NCI-H2196 (cell line): ENCODE results near the gene FAM120B.

Experiments
- DNase-seq: peaks from one replicate; lab custom pipeline; 2025; ENCODE audit not compliant: unreplicated experiment; lab: John Stamatoyannopoulos, UW

The FAM120B gene

DNA sequence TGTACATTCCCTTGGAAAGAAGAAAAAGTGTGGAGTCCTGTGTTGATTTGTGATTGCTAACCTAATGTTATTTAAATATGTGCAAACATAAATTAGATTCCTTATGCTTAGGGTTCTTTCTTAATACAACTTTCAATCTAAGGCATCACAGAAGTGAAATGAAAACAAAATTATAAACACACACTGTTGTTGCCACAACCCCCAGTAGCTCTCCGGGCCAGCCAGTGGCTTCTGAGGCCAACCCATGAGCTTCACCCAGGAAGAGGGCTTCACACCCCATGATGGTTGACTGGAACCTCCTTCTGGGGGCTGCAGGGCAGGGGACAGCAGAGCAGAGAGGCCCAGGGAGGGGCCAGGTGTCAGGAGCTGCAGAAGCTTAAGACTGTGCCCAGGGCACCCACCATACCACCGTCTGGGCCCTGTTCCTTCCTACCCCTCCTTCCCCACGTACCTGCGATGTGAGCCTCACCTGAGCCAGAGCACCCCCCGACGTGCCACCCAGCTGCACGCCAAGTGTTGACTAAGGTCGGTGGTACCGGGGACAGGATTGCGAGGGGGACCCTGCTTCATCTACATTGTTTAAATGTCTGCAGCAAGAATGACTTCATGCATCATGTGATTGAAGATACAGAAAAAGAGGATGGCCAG is 110.5 kb downstream of the FAM120B start:
- no peak for DNase-seq

DNA sequence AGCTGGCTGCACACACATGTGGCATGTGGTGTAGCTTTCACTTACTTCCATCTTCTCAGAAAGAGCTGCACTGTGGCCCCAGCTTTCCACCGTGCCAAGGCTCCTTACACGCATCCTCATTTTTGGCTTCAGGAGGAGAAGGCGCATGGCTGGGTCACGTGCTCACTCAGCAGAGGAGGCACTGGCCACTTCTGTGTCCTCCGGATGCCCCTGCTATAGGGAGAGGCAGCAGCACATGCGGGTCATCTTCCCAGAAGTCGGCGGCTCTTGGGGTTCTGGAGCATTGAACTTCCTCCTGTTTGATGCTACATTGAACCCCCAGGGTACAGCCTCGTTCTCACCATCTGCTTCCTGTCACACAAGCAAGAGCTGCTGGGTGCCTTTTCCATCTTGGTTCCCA is 111.3 kb downstream of the FAM120B start:
- DNase-seq, result no peak

DNA sequence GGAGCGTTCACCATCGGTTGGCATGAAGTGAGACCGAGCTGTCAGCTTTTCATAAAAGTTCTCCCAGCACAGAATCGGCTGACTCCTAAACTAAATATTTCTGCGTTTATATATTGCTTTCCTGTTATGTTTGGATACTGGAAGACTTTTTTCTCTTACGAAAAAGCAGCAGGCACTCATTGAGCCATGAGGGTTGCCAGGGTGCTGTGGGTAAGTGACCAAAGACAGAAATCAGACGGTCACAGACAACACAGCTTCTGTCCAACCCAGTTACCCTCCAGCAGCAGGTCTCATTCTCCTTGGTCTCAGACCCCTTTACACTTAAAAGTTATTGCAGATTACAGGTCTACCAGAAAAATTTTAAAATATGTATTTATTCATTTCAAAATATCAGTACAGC is 113.7 kb downstream of the FAM120B start:
- no peak for DNase-seq

DNA sequence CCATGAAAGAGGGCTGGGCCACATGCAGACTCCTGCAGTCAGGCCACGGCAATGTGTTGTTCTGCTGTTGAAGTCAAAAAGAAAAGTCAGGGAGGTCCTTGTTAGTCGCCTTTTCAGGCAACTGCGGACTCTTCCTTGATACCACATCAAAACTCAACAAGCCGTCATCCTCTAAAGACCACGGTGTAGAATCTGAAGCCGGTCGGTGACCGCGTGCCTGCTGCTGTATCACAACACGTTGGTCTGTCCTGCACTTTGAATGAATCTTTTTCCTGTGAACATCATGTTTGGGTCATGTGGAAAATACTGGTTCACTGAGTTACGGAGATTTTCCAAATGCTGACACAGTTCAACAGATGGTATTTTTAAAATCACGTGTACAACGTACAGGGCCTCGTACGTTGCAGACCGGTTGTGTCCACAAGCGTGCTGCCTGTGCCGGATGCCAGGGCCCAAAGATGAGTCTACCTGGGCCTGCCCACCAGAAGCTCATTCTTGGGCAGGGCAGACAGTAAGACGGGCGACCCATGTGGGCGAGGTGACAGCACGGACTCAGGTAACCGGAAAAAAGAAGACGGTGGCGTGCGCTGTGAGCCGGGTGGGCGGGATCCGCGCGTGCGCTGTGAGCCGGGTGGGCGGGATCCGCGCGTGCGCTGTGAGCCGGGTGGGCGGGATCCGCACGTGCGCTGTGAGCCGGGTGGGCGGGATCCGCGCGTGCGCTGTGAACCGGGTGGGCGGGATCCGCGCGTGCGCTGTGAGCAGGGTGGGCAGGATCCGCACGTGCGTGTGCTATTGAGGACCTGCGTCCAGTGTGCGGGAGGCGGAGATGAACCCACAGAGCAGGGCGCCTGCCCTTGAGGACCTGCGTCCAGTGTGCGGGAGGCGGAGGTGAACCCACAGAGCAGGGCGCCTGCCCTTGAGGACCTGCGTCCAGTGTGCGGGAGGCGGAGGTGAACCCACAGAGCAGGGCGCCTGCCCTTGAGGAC is 114.5 kb downstream of the FAM120B start:
- no peak for DNase-seq

DNA sequence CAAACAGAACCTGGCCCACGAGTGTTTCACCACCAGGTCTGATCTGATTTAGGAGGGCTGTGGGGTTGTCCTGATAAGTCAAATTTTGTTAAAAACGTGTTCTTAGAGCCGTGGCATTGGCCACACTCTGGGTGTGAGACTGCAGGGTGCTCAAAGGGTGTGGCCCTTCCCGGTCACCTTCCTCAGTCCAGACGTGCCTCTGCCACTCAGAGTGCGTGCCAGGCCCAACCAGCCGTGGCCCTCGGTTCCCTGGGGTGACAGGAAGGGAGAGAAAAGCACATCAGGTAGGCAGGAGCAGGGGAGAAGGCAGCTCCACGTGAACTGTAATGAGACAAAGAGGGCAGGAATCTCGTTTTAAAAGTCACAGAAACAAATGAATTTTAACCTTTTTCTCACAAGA is 115.4 kb downstream of the FAM120B start:
- no peak for DNase-seq

DNA sequence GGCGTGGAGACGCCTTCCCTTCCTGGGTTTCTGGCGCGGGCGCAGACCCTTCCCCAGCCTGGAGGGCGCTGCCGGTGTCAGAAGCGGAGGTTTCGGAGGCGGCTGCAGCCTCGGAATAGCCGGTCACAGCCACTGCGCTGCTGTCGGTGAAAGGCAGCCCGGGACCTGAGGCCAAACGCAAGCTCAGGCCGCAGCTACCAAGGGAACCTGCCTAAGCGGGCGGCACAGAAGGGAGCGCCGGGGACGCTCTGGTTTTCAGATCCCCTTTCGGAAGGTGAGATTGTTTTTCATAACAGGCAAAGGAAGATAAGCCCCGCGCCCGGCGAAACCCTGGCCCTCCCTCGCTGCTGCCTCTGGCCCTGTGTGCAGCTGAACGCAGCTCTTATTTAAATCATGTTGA is 116.5 kb downstream of the FAM120B start:
- DNase-seq, result no peak

DNA sequence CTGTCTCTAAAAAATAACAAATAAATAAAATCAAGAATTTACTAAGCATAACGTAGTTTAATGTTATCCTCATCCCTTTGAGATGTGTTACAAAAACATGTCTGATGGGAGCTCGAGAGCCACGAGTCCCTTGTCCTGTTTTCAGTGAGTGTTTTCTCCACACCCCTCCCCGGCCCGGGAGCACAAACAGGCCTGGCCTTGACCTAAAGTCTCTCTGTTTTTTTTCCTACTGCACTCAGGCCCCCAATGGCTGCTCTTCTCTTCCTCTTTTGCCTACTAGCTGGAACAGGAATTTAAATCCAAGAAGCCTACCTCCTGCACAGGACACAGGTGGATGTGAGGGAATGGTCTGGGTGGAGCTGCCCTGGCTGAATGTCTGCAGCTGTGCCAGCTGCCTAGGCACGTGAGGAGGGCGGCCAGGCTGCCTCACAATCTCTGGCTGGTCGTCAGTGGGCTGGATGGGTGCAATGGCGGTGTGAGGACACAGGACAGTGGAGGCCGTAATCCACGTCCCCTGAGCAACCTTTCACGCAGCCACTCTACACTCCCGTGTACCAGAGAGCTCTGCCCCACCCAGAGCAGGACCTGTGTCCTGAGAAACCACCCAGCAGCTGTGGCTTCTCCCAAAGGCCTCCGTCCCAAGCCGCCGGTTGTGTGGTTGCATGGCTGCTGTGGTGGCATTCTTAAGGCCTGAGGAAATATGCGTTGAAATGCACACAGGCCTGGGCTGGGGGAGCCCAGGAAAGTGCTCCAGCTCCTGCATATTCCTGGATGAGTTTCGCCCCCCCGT is 117.5 kb downstream of the FAM120B start:
- no peak for DNase-seq

DNA sequence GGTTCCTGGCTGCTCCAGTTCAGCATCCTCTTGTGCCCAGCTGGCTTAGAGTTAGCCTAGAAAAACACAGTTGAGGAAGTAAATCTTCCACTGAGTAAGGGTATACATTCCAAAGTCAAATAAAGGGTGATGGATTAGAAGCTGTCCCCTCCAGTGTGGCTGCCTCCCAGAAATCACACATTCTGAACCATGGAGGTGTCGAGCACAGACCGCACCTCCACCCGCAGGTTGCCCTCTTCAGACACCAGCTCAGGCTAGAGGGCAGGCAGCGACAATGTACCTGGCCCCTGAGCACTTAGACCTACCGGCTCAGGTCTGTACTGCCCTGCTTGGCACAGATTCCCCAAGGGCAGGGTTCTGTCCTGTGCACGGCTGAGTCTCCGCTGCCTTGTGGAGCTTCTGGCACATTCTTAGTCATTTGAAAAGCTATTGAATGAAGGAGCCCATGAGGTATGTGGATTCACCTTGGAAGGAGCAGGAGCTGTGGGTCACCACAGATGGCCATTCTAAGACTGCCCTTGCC is 118.1 kb downstream of the FAM120B start:
- DNase-seq, result no peak

DNA sequence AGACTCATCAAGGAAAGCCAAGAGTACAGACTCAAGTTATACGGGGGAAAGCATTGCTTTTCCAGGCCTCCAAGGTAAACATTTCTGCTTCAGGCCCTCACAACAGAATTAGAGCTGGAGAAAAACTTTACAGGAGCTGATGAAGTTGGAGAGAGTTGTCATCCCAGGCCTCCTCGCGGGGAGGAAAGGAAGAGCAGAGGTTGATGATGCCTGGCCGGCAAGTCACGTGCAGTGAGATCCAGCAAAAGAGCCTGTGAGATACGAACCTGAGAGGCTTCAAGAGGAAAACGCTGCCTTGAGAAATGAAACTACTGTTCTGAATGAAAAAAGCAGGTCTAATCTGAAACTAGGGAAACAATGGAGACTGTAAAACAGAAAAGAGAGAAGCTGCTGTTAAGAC is 122.9 kb downstream of the FAM120B start:
- no peak for DNase-seq

DNA sequence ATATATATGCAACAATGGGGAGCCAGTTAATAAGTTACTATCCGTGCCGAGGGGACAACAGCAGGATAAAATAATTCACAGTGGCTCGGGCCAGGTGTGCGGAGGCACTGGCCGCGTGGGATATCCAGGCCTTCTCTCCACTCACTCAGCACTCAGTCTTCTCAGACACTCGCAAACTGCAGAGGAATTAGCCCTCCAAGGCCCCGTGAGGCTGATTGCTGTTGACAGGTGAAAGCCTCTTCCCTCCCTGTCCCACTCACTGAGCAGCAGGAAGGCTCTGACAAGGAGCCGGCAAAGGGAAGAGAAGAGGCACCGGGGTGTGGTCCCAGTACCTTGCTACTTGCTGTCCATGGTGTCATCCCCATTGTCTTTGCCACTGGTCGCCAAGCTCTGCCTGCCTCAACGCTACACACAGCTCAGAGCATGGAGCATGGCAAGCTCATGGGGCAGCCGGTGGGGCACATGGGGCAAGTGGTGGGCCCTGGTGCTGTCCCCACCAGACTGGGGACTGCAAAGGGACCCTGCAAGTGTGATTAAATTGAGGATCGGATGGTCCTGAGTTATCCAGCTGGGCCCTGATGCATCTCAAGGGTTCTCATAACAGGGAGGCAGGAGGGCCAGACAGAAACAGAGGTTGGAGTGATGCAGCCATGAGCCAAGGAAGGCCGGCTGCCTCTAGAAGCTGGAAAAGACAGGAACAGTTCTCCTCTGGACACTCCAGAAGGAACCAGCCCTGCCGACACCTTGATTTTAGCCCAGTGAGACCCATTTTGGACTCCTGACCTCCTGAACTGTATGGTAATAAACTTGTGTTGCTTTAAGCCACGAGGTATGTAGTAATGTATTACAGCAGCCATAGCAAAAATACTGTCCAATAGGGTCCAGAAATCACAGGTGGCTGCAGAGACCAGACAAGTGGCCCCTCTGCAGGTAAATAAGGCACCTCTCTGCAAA is 126.9 kb downstream of the FAM120B start:
- DNase-seq, result no peak

DNA sequence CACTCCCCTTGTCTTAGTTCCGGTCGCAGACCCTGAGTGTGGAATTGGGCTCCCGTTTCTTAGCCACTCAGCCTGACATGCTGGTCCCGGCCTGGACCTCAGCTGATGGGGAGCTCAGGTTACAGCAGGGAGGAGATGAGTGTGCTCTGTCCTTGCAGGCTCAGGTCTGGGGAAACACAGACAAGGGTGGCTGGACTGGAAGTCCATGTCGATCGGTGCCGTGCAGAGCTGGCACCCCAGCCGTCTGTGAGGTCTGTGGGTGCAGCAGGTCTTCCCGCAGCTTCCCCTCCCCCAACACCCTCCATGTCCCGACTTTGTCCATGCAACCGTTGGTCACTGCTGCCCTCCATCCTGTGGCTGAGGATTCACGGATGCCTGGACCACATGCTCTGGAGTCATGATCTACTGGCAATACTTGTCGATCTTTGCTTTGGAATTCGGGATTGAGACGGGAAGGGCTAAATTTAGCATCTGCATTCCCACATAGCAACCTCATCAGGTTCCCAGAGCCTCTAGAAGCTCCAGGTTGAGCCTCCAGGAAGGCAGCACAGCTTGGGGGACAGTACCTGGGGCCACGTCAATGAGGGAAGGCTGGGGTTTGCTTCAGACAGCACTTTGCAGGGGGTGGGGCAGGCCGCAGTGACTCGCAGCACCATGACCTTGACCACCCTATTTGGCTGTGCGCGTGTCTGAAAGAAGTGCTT is 127.7 kb downstream of the FAM120B start:
- no peak for DNase-seq

DNA sequence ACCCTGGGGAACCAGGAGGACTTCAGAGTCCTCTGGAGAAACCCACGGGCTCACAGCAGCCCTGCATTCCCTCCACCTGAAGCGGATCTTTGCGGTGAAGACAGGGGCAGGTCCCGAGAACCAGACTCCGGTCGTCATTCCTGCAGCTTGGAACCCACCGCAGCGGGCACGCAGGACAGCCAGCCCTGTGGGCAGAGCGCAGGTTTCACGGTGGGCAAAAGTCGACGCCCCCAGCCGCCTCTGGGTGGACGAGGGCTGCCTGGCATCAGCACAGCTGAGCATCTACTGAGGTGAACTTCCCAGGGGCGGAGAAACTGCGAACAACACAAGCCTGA is 128.2 kb downstream of the FAM120B start:
- DNase-seq, result no peak

DNA sequence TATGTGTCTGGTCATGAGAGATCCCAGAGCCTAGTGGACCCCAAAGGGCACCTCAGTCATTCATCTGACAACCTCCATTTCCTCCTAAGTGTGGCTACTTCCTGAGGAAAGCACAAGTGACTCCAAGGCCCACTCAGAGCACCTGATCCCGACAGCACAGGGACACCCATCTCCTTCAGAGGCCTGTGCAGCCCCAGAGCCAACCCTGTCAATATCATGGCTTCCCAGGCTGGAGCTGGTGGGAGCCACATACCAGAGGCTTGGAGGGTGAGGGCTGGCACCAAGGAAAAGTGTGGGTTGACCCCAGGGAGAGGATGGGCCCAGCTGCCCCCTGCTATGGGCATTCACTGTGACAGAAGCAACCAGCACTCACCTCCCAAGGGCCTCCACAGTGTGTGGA is 129.2 kb downstream of the FAM120B start:
- DNase-seq, result no peak

DNA sequence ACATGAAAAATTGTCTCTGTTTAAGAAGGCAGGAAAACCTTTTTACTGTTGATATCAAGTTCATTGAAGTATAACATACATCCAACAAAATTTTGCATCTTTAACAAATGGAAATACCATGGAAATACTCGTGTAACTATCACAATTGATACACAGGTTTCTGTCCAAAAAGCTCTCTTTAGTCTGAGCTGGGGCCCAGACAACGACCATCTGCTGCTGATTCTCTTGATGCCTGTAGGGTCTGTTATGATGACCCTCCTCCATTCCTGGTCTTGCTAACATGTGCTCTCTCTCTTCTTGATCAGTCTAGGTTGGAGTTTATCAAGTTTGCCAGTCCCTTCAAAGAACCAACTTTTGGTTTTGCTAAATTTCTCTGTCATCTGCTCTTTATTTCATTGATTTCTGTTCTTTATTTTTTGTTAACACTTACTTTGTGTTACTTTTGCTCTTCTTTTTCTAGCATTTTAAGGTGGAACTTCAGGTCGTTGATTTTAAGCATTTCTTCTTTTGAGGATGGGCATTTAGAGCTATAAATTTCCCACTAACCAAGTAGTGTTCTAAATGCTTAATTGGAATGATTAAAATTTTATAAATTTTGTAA is 129.8 kb downstream of the FAM120B start:
- no peak for DNase-seq

DNA sequence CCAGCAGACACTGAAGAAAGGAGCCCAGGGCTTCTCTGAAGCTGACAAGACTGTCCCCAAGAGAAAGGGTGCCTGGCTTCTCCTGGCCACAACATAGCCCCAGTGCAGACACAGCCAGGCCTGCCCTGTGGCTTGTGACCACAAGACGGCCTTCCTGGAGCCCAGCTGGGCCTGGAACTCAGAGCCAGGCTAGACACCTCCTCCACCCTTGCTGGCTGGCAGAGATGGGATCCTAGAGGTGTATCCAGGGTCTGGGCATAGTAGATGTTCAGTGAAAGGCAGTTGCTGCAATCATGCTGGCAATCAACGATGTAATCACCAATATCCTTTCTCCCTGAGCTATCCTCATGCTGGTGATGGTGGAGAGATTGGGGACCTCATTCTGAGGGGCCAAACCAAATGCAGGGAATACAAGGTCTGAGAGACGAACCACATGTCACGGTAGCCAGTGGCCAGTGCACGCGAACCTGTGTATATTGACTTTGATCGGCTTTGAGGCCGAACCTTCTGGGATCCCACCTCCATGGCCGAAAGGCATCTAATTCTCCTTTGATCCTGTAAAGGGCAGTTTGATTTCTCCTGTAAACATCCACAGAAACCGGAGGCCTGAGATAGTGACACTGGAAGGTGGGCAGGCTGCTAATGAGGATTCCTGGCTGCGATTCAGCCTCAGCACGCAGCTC is 131.3 kb downstream of the FAM120B start:
- no peak for DNase-seq

DNA sequence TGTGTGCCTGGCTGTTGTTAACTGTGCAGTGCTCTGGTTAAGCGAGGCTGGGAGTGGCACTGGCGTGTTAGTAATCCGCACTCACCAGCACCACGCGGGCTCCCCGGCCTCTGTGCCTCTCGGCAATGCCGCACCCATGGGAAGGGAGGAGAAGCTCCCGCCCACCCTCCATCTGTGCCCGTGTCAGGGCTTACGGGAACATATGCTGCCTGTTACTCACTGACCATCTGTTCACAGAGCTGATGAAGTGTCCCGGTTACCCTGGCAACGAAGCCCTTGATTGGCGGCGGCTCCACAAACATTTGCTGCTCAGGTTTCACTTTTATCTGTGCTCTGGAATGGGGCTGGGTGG is 131.8 kb downstream of the FAM120B start:
- peak; percentile 86 for DNase-seq

DNA sequence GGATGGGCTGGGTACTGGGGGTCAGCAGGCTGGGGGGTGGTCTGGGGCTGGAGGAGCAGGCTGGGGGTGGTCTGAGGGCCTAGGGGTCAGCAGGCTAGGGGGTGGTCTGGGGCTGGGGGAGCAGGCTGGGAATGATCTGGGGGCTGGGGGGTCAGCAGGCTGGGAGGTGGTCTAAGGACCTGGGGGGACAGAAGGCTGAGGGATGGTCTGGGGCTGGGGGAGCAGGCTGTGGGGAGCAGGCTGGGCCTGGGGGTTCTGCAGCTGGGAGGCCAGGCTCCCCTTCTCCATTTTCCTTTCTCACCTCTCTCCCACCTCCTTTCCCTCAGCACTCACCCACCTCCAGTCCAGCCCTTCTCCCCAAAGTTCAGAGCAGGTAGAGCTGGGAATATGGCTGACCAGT is 132.3 kb downstream of the FAM120B start:
- no peak for DNase-seq

DNA sequence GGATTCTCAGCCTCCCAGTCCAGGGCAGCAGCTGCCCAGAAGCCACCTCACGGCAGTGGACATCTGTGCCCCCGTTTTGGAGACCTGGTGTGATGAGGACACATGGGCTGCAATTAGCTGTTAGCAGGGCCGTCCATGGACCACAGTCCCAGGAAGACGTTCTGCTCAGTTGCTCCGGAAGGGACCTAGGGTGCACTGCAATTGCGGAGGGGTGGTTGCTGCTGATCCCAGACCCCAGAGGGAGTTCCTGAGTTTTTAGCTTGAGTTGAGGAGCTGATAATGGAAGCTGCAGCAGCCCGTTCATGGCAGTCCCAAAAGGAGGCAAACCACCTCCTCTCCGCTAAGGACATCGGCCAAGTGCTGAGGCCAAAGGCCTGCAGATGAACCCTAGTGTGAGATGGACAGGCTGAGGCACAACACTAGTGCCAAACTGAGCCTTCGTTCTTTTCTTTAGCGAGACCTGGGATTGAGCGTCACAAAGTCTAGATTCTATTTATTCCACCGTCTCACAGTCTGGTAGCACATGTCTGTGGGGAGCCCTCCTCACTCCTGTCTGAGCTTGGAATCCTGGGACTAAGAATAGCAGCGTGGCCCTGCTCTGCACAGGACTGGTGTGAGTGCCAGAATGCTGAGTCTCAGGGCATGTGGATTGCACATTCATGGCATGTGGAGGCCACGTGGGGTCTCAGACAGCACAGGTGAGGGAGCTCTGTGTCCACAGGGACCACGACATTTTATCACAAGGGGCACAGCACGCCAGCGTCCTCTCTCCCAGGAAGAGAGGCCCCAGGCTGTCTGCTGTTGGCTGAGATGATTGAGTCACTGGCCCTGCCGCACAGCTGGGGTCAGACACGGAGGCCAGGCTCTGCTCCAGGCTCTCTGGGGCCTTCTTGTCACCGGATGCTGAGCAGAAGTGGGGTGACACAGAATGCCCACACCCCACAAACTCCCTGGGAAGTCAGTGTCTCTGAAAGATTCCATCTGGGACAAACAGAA is 133.1 kb downstream of the FAM120B start:
- no peak for DNase-seq
